Measurements from ENCODE around the gene PRSS57.

PRSS57 gene

GRCh38 chr19:658916-659839, 36.1 kb downstream of the PRSS57 start:
- TF ChIP-seq, protein P1, sequence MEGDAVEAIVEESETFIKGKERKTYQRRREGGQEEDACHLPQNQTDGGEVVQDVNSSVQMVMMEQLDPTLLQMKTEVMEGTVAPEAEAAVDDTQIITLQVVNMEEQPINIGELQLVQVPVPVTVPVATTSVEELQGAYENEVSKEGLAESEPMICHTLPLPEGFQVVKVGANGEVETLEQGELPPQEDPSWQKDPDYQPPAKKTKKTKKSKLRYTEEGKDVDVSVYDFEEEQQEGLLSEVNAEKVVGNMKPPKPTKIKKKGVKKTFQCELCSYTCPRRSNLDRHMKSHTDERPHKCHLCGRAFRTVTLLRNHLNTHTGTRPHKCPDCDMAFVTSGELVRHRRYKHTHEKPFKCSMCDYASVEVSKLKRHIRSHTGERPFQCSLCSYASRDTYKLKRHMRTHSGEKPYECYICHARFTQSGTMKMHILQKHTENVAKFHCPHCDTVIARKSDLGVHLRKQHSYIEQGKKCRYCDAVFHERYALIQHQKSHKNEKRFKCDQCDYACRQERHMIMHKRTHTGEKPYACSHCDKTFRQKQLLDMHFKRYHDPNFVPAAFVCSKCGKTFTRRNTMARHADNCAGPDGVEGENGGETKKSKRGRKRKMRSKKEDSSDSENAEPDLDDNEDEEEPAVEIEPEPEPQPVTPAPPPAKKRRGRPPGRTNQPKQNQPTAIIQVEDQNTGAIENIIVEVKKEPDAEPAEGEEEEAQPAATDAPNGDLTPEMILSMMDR (conservative IDR thresholded peaks at IDR 0.05; ENCODE audit: low read depth, low read length): no peak
- no peak overlapping the region for H3K4me3 ChIP-seq (ENCODE audit: low read depth, low read length)
- DNase-seq (ENCODE audit: low read depth): no peak

DNA sequence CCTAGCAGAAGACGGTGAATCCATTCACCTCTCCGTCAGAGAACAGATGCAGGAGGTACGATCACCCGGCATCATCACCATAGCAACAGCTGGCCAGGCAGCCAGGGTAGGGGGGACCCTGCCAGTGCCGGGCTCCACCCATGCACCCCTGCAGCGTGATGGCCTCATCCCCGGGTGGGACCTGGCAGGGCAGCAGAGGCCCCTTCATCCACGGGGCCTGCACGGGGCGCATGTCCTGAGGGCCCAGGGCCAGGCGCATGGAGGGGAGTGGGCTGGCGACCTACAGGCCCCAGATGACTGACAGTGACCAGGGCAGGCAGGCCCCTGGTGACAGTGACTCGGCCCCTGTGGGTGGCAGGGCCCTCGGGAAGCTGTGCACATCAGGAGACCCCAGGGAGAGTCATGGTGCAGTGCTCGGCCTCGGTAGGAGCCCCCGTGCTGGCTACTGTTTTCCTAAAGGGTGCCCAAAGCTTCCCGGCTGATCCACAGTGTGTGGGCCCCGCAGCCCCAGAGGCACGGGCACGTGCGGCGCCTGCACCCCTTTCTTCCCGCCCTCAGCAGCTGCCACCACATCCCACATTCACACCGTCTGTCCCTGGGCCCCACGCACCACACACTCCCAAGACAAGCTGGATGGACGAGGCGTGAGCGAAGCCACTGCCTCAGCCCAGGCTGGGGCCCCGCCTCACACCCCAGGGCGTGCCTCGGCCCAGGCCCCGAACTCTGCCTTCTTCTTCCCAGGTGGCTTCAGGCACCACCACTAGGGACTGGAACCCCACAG, 37.0 kb downstream of the PRSS57 start:
- TF ChIP-seq, protein P1 (conservative IDR thresholded peaks at IDR 0.05; ENCODE audit: low read depth, low read length): no peak
- no peak overlapping the region for H3K4me3 ChIP-seq (ENCODE audit: low read depth, low read length)
- no peak for DNase-seq (ENCODE audit: low read depth)

DNA sequence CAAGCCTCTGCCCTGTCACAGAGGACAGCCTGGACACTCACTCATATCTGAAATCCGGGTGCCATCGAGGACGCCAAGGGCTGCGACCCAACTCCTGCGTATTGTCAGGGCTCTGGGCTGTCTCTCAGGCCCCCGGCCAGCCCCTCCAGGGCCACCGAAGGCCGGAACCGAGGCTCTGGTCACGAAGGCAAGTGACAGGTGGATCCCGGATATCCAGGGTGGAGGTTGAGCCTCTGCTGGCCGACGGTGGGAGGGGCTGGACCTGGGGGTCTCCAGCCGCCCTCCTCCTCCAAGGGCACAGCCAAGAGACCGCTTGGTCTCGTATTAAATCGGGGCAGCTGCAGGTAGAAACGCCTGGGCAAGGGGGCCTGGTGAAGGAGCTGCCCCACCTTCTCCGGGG, 37.6 kb downstream of the PRSS57 start:
- no peak overlapping the region for H3K4me3 ChIP-seq (ENCODE audit: low read depth, low read length)

GRCh38 chr19:656751-657559, 38.3 kb downstream of the PRSS57 start:
- DNase-seq (ENCODE audit: low read depth): no peak
- TF ChIP-seq, protein P1 (conservative IDR thresholded peaks at IDR 0.05; ENCODE audit: low read depth, low read length): peak; percentile 25
- H3K4me3 ChIP-seq (ENCODE audit: low read depth, low read length): no peak overlapping the region

More for the DNA sequence above, 37.6 kb downstream of the PRSS57 start:
- DNase-seq (ENCODE audit: low read depth): no peak
- TF ChIP-seq, protein P1 (conservative IDR thresholded peaks at IDR 0.05; ENCODE audit: low read depth, low read length): no peak

DNA sequence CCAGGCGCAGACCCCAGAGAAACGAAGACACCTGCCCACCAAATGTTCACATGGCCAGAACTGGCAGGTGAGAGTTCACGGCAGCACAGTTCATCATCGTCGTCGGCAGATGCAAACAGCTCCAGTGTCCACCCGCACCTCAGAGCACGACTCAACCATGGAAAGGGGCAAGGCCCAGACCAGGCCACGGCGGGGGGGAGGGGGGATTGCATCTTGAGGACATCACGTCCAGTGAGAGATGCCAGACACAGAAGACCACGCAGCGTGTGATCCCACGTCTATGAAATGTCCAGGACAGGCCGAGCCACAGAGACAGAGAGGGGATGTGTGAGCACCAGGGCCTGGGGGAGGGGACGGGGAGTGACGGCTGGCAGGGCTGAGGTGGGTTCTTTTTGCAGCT, 39.6 kb downstream of the PRSS57 start:
- TF ChIP-seq, protein P1 (conservative IDR thresholded peaks at IDR 0.05; ENCODE audit: low read depth, low read length): no peak
- no peak for DNase-seq (ENCODE audit: low read depth)
- H3K4me3 ChIP-seq (ENCODE audit: low read depth, low read length): no peak overlapping the region

- TF ChIP-seq, protein P1 (conservative IDR thresholded peaks at IDR 0.05; ENCODE audit: low read depth, low read length): no peak
- H3K4me3 ChIP-seq (ENCODE audit: low read depth, low read length): no peak overlapping the region
- DNase-seq (ENCODE audit: low read depth): no peak
Observed at GRCh38 chr19:653425-653824, 41.8 kb downstream of the PRSS57 start.
